ENCODE measurements around the gene COA8.

Gene COA8

GRCh38 chr14:103551338-103551762, 11.4 kb upstream of the COA8 start:
- no peak for TF ChIP-seq MAX (IDR thresholded peaks at IDR 0.05)
- TF ChIP-seq REST (IDR thresholded peaks at IDR 0.05; ENCODE audit: low read depth) = no peak
- no peak; the same call in 1 of the 2 replicates for TF ChIP-seq EGR1 (IDR thresholded peaks at IDR 0.05)
- TF ChIP-seq USF1 (IDR thresholded peaks at IDR 0.05) = no peak
- TF ChIP-seq NFIC (IDR thresholded peaks at IDR 0.05) = no peak
- TF ChIP-seq TEAD4 (IDR thresholded peaks at IDR 0.05) = no peak
- TF ChIP-seq RAD21 (IDR thresholded peaks at IDR 0.05; ENCODE audit: low read depth) = no peak

- TF ChIP-seq TEAD4 (IDR thresholded peaks at IDR 0.05) (peak; percentile 73), RAD21 (IDR thresholded peaks at IDR 0.05; ENCODE audit: low read depth) (no peak), EGR1 (IDR thresholded peaks at IDR 0.05) (no peak), TCF12 (IDR thresholded peaks at IDR 0.05; ENCODE audit: low read depth) (no peak; the same call in none of the 2 replicates), NFIC (IDR thresholded peaks at IDR 0.05) (peak; percentile 26; the same call in 1 of the 2 replicates)
Measured at GRCh38 chr14:103552011-103552845, 10.5 kb upstream of the COA8 start.

GRCh38 chr14:103552846-103553210, 9.9 kb upstream of the COA8 start:
- TF ChIP-seq TAF1 (IDR thresholded peaks at IDR 0.05; ENCODE audit: low read depth) = no peak
- no peak for TF ChIP-seq CEBPB (IDR thresholded peaks at IDR 0.05)
- no peak for TF ChIP-seq EGR1 (IDR thresholded peaks at IDR 0.05)
- no peak for TF ChIP-seq REST (IDR thresholded peaks at IDR 0.05; ENCODE audit: low read depth)
- no peak for TF ChIP-seq TEAD4 (IDR thresholded peaks at IDR 0.05)
- TF ChIP-seq TCF12 (IDR thresholded peaks at IDR 0.05; ENCODE audit: low read depth) = no peak
- no peak for TF ChIP-seq MAX (IDR thresholded peaks at IDR 0.05)
- TF ChIP-seq CREB1 (IDR thresholded peaks at IDR 0.05; ENCODE audit: low read depth) = no peak
- TF ChIP-seq YY1 (IDR thresholded peaks at IDR 0.05; ENCODE audit: low read depth) = no peak
- TF ChIP-seq EP300 (IDR thresholded peaks at IDR 0.05; ENCODE audit: borderline replicate concordance) = no peak

GRCh38 chr14:103555559-103556337, 7.0 kb upstream of the COA8 start:
- no peak for TF ChIP-seq NFIC (IDR thresholded peaks at IDR 0.05)
- TF ChIP-seq RAD21 (IDR thresholded peaks at IDR 0.05; ENCODE audit: low read depth) = no peak
- no peak for TF ChIP-seq TCF12 (IDR thresholded peaks at IDR 0.05; ENCODE audit: low read depth)

- TF ChIP-seq TEAD4 (IDR thresholded peaks at IDR 0.05) (no peak), YY1 (IDR thresholded peaks at IDR 0.05; ENCODE audit: low read depth) (no peak), EP300 (IDR thresholded peaks at IDR 0.05; ENCODE audit: borderline replicate concordance) (no peak), CEBPB (IDR thresholded peaks at IDR 0.05) (no peak), RAD21 (IDR thresholded peaks at IDR 0.05; ENCODE audit: low read depth) (no peak), EGR1 (IDR thresholded peaks at IDR 0.05) (no peak), REST (IDR thresholded peaks at IDR 0.05; ENCODE audit: low read depth) (no peak), CREB1 (IDR thresholded peaks at IDR 0.05; ENCODE audit: low read depth) (no peak), NFIC (IDR thresholded peaks at IDR 0.05) (no peak), ZBTB7A (IDR thresholded peaks at IDR 0.05; ENCODE audit: low read depth) (no peak), FOXM1 (IDR thresholded peaks at IDR 0.05; ENCODE audit: borderline replicate concordance, low read depth) (no peak), USF1 (IDR thresholded peaks at IDR 0.05) (no peak), TCF12 (IDR thresholded peaks at IDR 0.05; ENCODE audit: low read depth) (no peak), MAX (IDR thresholded peaks at IDR 0.05) (no peak), TAF1 (IDR thresholded peaks at IDR 0.05; ENCODE audit: low read depth) (no peak)
Measured at GRCh38 chr14:103556946-103557758, 5.6 kb upstream of the COA8 start.

Measured in Ishikawa (cell line).